ENCODE measurements around the gene CEMIP.

The CEMIP gene

GRCh38 chr15:80989518-80990478, 210.6 kb downstream of the CEMIP start, which contains the start of gene MESD:
Gene MESD (minus strand): TSS chr15:80989819. CDS start chr15:80989791, 28 bp downstream.
- DNase-seq = peak; percentile 98

- DNase-seq = no peak
These were observed 211.8 kb downstream of the CEMIP start for GRCh38 chr15:80990955-80991354.

- DNase-seq = no peak
These were observed 212.3 kb downstream of the CEMIP start for GRCh38 chr15:80991421-80991820.

- DNase-seq = no peak
These were observed 212.8 kb downstream of the CEMIP start for GRCh38 chr15:80992006-80992405.

GRCh38 chr15:80992441-80992840, 213.3 kb downstream of the CEMIP start:
- no peak for DNase-seq

GRCh38 chr15:80996247-80996646, 217.1 kb downstream of the CEMIP start:
- DNase-seq = no peak

GRCh38 chr15:80997692-80998091, 218.5 kb downstream of the CEMIP start:
- DNase-seq = no peak

- no peak for DNase-seq
These were observed 219.1 kb downstream of the CEMIP start for GRCh38 chr15:80998251-80998650.

GRCh38 chr15:80999623-81000036, 220.5 kb downstream of the CEMIP start:
- peak; percentile 69 for DNase-seq

- peak; percentile 19 for DNase-seq
These were observed 221.0 kb downstream of the CEMIP start for GRCh38 chr15:81000144-81000623.

GRCh38 chr15:81000624-81001151, 221.5 kb downstream of the CEMIP start, which contains the start of gene TLNRD1:
Gene TLNRD1 (plus strand): TSS chr15:81000923. CDS start chr15:81002272, 1,349 bp downstream.
- peak; percentile 82 for DNase-seq

Data from stimulated activated CD4-positive, alpha-beta T cell treated with anti-CD3 and anti-CD28 coated beads, Interleukin-4, amount 100 ng/mL, for 24 hours (primary cell).